Body of pancreas (tissue), 4 donors: ENCODE data around the gene NAT14. TPM values are rescaled to one million over a fixed set of nuclear protein-coding genes. Genes with fewer than 3 reads are reported as not detected.

Experiments used
- ATAC-seq: fragments of 150-250 bp; one replicate; pipeline ENCODE4 v1.9.1; 2016
- DNase-seq, 4 donors: peaks; one replicate each; pipeline ENCODE4 v3.0.0-alpha.2; 2019
- H3K27ac ChIP-seq, 4 donors: fragments of 200-600 bp; sonication (generic); 1 replicate in 3 of 4; 2 replicates in 1 of 4; pipeline versions ENCODE4 v1.5.1 to v1.6.1; 2016 to 2019; ENCODE audit warnings: mild to moderate bottlenecking in 1 of 4, mixed read lengths in 1 of 4, moderate library complexity in 1 of 4
- H3K27me3 ChIP-seq, 2 donors: fragments of 200-600 bp; sonication (generic); one replicate each; pipeline ENCODE4 v1.6.0; 2016; ENCODE audit warnings: mild to moderate bottlenecking in 1 of 2
- H3K36me3 ChIP-seq, 2 donors: fragments of 200-600 bp; sonication (generic); replicated peaks in 1 of 2; 2 replicates each; pipeline ENCODE4 v1.5.1; 2016; ENCODE audit warnings: low read depth in 2 of 2; ENCODE audit not compliant: insufficient read depth in 1 of 2
- H3K4me1 ChIP-seq: fragments of 200-600 bp; sonication (generic); one replicate; pipeline ENCODE4 v1.6.0; 2016
- H3K4me3 ChIP-seq, 2 donors: fragments of 200-600 bp; sonication (generic); 1 replicate in 1 of 2; 2 replicates in 1 of 2; pipeline ENCODE4 v1.5.1; 2016 to 2019
- H3K9me3 ChIP-seq, 3 donors: fragments of 200-600 bp; sonication (generic); 1 replicate in 2 of 3; 2 replicates in 1 of 3; pipeline ENCODE4 v1.5.1; 2016
- CTCF ChIP-seq, 7 experiments: fragments of 450-650 bp in 4 of 7; fragments of 200-600 bp in 3 of 7; sonication (generic) in 3 of 7; IDR thresholded peaks; one replicate each; pipeline ENCODE4 v1.5.1; 2016 to 2019; ENCODE audit warnings: antibody characterized with exemption in 7 of 7
- POLR2A ChIP-seq, 3 donors: fragments of 450-650 bp; IDR thresholded peaks; one replicate each; pipeline ENCODE4 v1.6.1; 2016; ENCODE audit warnings: antibody characterized with exemption in 3 of 3, mild to moderate bottlenecking in 2 of 3
- WGBS, 2 donors: methylation state at CpG; one replicate each; pipeline ENCODE4 v1.1.5; 2017; 5-methylcytosine and 5-hydroxymethylcytosine counted together
- intact Hi-C: fragments of 100-400 bp; cut with DNase I; formaldehyde crosslinking; loops from one replicate; pipeline ENCODE4 v1.15.1; 2023
- total RNA-seq, 2 donors: library from RNA; depleted of rRNA; stranded (reverse); fragments of >200 nt; gene quantifications; one replicate each; pipeline ENCODE4 v1.1.0, GENCODE V29; 2016

NAT14 gene
- total RNA-seq, 2 donors from 2014 or later, result 4.2 to 8.2 TPM

- Histone ChIP-seq H3K27ac (no peak within 1 kb of the TSS), H3K4me3 (no peak within 1 kb of the TSS), H3K9me3 (no peaks in the 10 kb centered on the region), H3K36me3 (no peaks in the 10 kb centered on the region), H3K27me3 (peaks cover 0 to 23% of the 10 kb centered on the region in 2 donors), H3K4me1 (no peaks in the 10 kb centered on the region)
- intact Hi-C loops, result no loop called here
- no peak for TF ChIP-seq CTCF (IDR thresholded peaks at IDR 0.05)
- no peak for TF ChIP-seq POLR2A (IDR thresholded peaks at IDR 0.05)
- WGBS, 2 donors, result 1 to 3% methylated on average over 40 to 43 of the region's 43 CpGs
- ATAC-seq, result no peak
- DNase-seq, result no peak
Measured at GRCh38 chr19:55443045-55443823, 41.8 kb upstream of the NAT14 start, which contains the start of gene SHISA7. TSS of gene SHISA7 (minus strand) at chr19:55443300. CDS start at chr19:55442863, 437 bp downstream.

- TF ChIP-seq CTCF (IDR thresholded peaks at IDR 0.05) (no peak), POLR2A (IDR thresholded peaks at IDR 0.05) (no peak)
- intact Hi-C loops, result no loop called here
- Histone ChIP-seq H3K9me3 (no peaks in the 10 kb centered on the region), H3K27ac (no peak overlapping the region), H3K36me3 (no peaks in the 10 kb centered on the region), H3K4me3 (no peak overlapping the region), H3K27me3 (peaks cover 0 to 20% of the 10 kb centered on the region in 2 donors), H3K4me1 (no peaks in the 10 kb centered on the region)
- no peak for ATAC-seq
- WGBS, 2 donors, result 22 to 23% methylated on average over 18 of the region's 18 CpGs
- DNase-seq, result no peak
Measured at GRCh38 chr19:55443824-55444480, 41.0 kb upstream of the NAT14 start.

GRCh38 chr19:55444646-55445045, 40.3 kb upstream of the NAT14 start:
- intact Hi-C loops, result no loop called here
- Histone ChIP-seq H3K4me1 (no peaks in the 10 kb centered on the region), H3K27ac (no peak overlapping the region), H3K9me3 (no peaks in the 10 kb centered on the region), H3K27me3 (peaks cover 0 to 20% of the 10 kb centered on the region in 2 donors), H3K4me3 (no peak overlapping the region), H3K36me3 (no peaks in the 10 kb centered on the region)
- whole genome bisulfite sequencing, 2 donors, result 25 to 27% methylated on average over 6 to 11 of the region's 11 CpGs
- DNase-seq (no peak), ATAC-seq (no peak)
- TF ChIP-seq POLR2A (IDR thresholded peaks at IDR 0.05) (no peak), CTCF (IDR thresholded peaks at IDR 0.05) (no peak)

- DNase-seq, result no peak
- Histone ChIP-seq H3K9me3 (no peaks in the 10 kb centered on the region), H3K27me3 (peaks cover 0 to 9% of the 10 kb centered on the region in 2 donors), H3K4me3 (no peak overlapping the region), H3K27ac (no peak overlapping the region), H3K36me3 (no peaks in the 10 kb centered on the region), H3K4me1 (no peaks in the 10 kb centered on the region)
- intact Hi-C loops, result no loop called here
- WGBS, 2 donors, result 34 to 51% methylated on average over 8 of the region's 8 CpGs
- ATAC-seq, result no peak
- no peak for TF ChIP-seq POLR2A (IDR thresholded peaks at IDR 0.05)
- no peak for TF ChIP-seq CTCF (IDR thresholded peaks at IDR 0.05)
Measured at GRCh38 chr19:55446060-55446459, 38.9 kb upstream of the NAT14 start.
